Smooth muscle cell (in vitro differentiated cells): ENCODE data around the gene KCNJ4. TPM values are rescaled to one million over a fixed set of nuclear protein-coding genes. Genes with fewer than 3 reads are reported as not detected.

Experiments
- DNase-seq: peaks from one replicate; lab custom pipeline; 2025; ENCODE audit not compliant: unreplicated experiment; lab: John Stamatoyannopoulos, UW
- H2AFZ ChIP-seq: fragments of 200-600 bp; sonication (generic); 2 replicates; pipeline ENCODE4 v1.6.0; 2016; ENCODE audit warnings: antibody characterized with exemption, low read depth, mild to moderate bottlenecking
- H3F3A ChIP-seq: fragments of 200-600 bp; sonication (generic); 2 replicates; pipeline ENCODE4 v1.6.0; 2017; ENCODE audit warnings: antibody characterized with exemption, low read depth
- H3K27ac ChIP-seq: fragments of 200-600 bp; sonication (generic); 2 replicates; pipeline ENCODE4 v1.5.1; 2016; ENCODE audit warnings: low read depth, mild to moderate bottlenecking
- H3K27me3 ChIP-seq: fragments of 200-600 bp; sonication (generic); 2 replicates; pipeline ENCODE4 v1.6.1; 2016; ENCODE audit warnings: low read depth, mild to moderate bottlenecking
- H3K36me3 ChIP-seq: fragments of 200-600 bp; sonication (generic); 2 replicates; pipeline ENCODE4 v1.5.1; 2016; ENCODE audit warnings: low read depth
- H3K4me1 ChIP-seq: fragments of 200-600 bp; sonication (generic); 2 replicates; pipeline ENCODE4 v1.5.1; 2016; ENCODE audit warnings: low read depth
- H3K4me2 ChIP-seq: fragments of 200-600 bp; sonication (generic); 2 replicates; pipeline ENCODE4 v1.6.0; 2016; ENCODE audit warnings: mild to moderate bottlenecking
- H3K4me3 ChIP-seq: fragments of 200-600 bp; sonication (generic); 2 replicates; pipeline ENCODE4 v1.5.1; 2016; ENCODE audit warnings: mild to moderate bottlenecking
- H3K79me2 ChIP-seq: fragments of 200-600 bp; sonication (generic); 2 replicates; pipeline ENCODE4 v1.6.0; 2016; ENCODE audit warnings: low read depth, mild to moderate bottlenecking
- H3K9ac ChIP-seq: fragments of 200-600 bp; sonication (generic); 2 replicates; pipeline ENCODE4 v1.6.0; 2016; ENCODE audit warnings: low read depth
- H3K9me3 ChIP-seq: fragments of 200-600 bp; sonication (generic); replicated peaks from 2 replicates; pipeline ENCODE4 v1.5.1; 2016; ENCODE audit warnings: low read depth
- H4K20me1 ChIP-seq: fragments of 200-600 bp; sonication (generic); 2 replicates; pipeline ENCODE4 v1.6.0; 2016; ENCODE audit warnings: low read depth
- WGBS: methylation state at CpG from one replicate; pipeline ENCODE4 v1.1.7; 2016; ENCODE audit warnings: low lambda C conversion rate; 5-methylcytosine and 5-hydroxymethylcytosine counted together
- polyA plus RNA-seq: library from polyadenylated mRNA; unstranded; fragments of >200 nt; fragmentation: Nextera tagmentation; extraction: Ambion mirVana; gene quantifications from 2 replicates; pipeline ENCODE4 v1.2.1, GENCODE V29; 2016
- total RNA-seq: library from RNA; depleted of rRNA; stranded (reverse); fragments of >200 nt; gene quantifications from 2 replicates; pipeline ENCODE4 v1.2.3, GENCODE V29; 2014
- TF ChIP-seq, protein P1 (sequence below): fragments of 200-600 bp; sonication (generic); IDR thresholded peaks from 2 replicates; pipeline ENCODE4 v1.5.1; 2017; ENCODE audit warnings: borderline replicate concordance, mild to moderate bottlenecking, antibody characterized with exemption; ENCODE audit not compliant: insufficient read depth, poor library complexity, severe bottlenecking

The KCNJ4 gene
- total and polyA plus RNA-seq, 2 experiments from 2014 or later, result not detected

DNA sequence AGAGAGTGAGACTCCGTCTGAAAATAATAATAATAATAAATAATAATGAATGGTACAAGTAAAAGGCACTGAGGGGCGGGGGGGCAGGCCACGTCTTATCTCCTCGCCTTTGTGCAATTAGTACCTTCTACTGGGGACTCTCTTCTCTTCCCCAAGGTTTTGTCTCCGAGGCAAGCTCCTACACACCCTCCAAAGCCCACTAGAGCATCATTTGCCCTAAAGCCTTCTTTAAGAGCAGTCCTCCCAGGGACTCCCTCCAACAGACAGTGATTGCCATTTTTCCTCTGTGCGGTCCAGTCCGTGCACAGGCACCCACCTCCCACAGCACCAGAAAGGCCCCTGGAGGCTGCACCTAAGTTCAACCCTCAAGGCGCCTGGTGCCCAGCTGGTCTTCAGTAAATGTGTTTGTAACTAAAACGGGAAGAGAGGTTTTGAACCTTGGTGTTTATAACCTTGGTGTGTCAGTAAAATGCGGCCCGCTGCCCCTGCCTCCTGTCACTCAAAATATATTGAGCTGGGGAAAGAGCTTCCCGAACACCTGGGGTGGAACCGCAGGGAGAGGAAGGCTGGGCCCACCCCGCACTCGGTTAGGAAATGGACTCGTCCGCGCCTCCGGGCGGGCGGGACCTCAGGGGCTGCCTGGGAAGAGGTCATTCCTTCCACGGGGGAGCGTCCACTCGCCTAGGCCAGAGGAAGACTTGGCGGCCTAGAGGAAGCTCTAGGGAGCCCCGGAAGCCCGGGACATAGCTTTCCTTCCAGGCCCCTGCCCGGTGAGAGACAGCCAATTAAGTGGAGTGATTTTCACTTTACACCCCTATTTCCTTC, 8.2 kb upstream of the KCNJ4 start:
- peak overlapping the region; percentile 73 for H3K4me2 ChIP-seq
- no peaks in the 10 kb centered on the region for H3K36me3 ChIP-seq
- H3K9me3 ChIP-seq, result no peaks in the 10 kb centered on the region
- peaks cover 5% of the 10 kb centered on the region for H3F3A ChIP-seq
- peak overlapping the region; percentile 72 for H2AFZ ChIP-seq
- TF ChIP-seq, protein P1, sequence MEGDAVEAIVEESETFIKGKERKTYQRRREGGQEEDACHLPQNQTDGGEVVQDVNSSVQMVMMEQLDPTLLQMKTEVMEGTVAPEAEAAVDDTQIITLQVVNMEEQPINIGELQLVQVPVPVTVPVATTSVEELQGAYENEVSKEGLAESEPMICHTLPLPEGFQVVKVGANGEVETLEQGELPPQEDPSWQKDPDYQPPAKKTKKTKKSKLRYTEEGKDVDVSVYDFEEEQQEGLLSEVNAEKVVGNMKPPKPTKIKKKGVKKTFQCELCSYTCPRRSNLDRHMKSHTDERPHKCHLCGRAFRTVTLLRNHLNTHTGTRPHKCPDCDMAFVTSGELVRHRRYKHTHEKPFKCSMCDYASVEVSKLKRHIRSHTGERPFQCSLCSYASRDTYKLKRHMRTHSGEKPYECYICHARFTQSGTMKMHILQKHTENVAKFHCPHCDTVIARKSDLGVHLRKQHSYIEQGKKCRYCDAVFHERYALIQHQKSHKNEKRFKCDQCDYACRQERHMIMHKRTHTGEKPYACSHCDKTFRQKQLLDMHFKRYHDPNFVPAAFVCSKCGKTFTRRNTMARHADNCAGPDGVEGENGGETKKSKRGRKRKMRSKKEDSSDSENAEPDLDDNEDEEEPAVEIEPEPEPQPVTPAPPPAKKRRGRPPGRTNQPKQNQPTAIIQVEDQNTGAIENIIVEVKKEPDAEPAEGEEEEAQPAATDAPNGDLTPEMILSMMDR, result no peak
- WGBS, result 35% methylated on average over 25 of the region's 28 CpGs
- no peak overlapping the region for H3K9ac ChIP-seq
- peaks cover 16% of the 10 kb centered on the region for H3K27me3 ChIP-seq
- DNase-seq, result no peak
- H4K20me1 ChIP-seq, result no peaks in the 10 kb centered on the region
- peaks cover 18% of the 10 kb centered on the region for H3K4me1 ChIP-seq
- H3K4me3 ChIP-seq, result peak overlapping the region; percentile 28
- peaks cover 3% of the 10 kb centered on the region for H3K79me2 ChIP-seq
- no peak overlapping the region for H3K27ac ChIP-seq

DNA sequence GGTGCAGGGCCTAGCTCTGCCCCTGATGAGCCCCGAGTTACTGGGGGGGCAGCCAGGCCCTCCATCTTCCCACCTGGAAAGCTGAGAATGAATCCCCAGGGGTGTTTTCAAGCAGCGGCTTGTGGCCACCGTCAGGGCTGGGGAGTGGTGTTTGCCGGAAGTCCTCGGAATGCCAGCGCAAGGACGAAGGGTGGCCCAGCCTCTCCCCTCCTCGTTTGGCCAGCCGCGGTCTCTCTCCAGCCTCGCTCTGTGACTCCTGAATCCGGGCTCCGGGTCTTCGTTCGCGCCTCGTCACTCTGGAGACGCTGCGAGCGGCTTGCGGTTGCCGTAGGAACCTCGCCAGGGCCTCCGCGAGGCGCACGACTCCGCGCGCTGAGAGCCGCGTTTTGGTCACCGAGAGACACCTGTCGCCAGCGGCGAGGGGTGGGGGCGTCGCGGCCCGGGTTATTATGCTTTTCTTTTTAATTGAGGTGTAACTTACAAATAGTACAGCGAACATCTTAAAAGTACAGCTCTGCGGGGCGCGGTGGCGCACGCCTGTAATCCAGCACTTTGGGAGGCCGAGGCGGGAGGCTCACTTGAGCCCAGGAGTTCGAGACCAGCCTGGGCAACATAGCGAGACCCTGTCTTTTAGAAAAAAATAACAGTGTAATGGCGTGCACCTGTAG, 6.5 kb upstream of the KCNJ4 start:
- H2AFZ ChIP-seq, result no peak overlapping the region

DNA sequence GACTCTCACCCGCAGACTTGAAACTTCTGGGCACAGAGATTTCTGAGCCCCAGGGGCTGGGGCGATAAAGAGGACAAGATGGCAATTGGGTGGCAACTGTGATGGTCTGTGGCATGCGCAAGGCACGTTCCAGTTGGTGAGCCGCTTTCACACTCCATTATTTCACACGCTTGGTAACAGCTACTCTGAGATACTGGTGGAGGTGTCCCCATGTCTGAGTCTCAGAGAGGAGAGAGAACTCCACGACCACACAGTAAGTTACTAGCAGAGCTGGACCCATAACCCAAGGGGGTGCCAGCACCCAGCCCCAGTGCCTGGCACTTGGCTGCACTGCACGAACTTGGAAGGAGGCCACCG, 6.0 kb upstream of the KCNJ4 start:
- H2AFZ ChIP-seq, result no peak overlapping the region

More for the DNA sequence above, 6.5 kb upstream of the KCNJ4 start:
- Histone ChIP-seq H4K20me1 (no peaks in the 10 kb centered on the region), H3K4me1 (peaks cover 12% of the 10 kb centered on the region), H3K27ac (no peak overlapping the region), H3K27me3 (peaks cover 17% of the 10 kb centered on the region), H3K36me3 (no peaks in the 10 kb centered on the region), H3K79me2 (no peaks in the 10 kb centered on the region), H3K4me2 (peak overlapping the region; percentile 78), H3K9me3 (no peaks in the 10 kb centered on the region), H3K9ac (no peak overlapping the region), H3K4me3 (peak overlapping the region; percentile 13), H3F3A (no peaks in the 10 kb centered on the region)
- 19% methylated on average over 51 of the region's 51 CpGs for WGBS
- DNase-seq, result peak; percentile 27
- TF ChIP-seq, protein P1, result no peak

More for the DNA sequence above, 6.0 kb upstream of the KCNJ4 start:
- Histone ChIP-seq H3K9ac (no peak overlapping the region), H3K4me2 (peak overlapping the region; percentile 78), H4K20me1 (no peaks in the 10 kb centered on the region), H3K9me3 (no peaks in the 10 kb centered on the region), H3F3A (no peaks in the 10 kb centered on the region), H3K27ac (no peak overlapping the region), H3K4me1 (peaks cover 12% of the 10 kb centered on the region), H3K79me2 (no peaks in the 10 kb centered on the region), H3K27me3 (peaks cover 22% of the 10 kb centered on the region), H3K4me3 (peak overlapping the region; percentile 13), H3K36me3 (no peaks in the 10 kb centered on the region)
- 58% methylated on average over 9 of the region's 9 CpGs for WGBS
- TF ChIP-seq, protein P1, result no peak
- DNase-seq, result no peak
